22Rv1 (cell line): ENCODE results near the gene SH2D3C.
A peak's percentile ranks its signal among the peaks of the same experiment; 100 is the strongest.

Experiments used
- ZFX ChIP-seq: fragments of 450-650 bp; IDR thresholded peaks from 2 replicates; pipeline ENCODE4 v1.6.1; 2017; ENCODE audit warnings: antibody characterized with exemption, borderline replicate concordance
- TF ChIP-seq, protein P1 (sequence below): fragments of 450-650 bp; IDR thresholded peaks from 2 replicates; pipeline ENCODE4 v1.5.1; 2017; ENCODE audit warnings: mild to moderate bottlenecking

DNA sequence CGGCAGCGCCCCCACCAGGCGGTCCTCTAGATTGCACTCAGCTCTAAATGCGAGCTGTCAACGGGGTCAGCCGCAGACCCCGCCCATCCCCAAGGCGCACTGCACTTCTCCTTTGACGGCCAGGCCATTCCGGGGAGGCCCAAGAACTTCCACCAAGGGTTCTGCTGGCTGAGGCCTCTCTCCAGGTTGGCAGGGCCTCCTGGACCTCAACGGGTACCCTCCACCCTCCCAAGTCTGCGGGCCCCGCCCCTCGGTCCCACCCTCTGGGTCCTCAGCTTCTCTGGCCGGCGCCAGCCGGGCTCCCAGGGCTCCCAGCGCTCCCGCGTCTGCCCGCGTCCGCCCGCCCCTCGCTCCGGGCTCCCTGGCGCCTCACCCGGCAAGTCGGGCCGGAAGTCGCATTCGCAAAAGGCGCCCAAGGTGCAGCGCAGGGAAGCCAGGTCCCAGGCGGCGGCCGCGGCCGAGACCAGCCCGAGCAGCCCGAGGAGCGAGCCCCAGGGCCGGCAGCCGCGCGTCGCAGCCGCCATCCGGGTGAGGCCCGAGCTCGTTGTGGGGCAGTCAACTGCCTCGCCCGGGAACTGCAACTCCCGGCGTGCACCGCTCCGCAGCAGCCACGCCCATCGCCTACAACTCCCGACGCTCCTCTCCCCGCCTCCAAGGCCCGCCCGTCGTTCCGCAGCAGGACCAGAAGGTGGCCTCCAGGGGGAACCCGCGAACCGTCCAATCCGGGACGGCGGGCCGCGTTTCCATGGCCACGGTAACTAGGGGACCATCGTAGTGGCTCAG is 43.5 kb downstream of the SH2D3C start, which contains the start of gene TOR2A:
- TF ChIP-seq, protein P1, sequence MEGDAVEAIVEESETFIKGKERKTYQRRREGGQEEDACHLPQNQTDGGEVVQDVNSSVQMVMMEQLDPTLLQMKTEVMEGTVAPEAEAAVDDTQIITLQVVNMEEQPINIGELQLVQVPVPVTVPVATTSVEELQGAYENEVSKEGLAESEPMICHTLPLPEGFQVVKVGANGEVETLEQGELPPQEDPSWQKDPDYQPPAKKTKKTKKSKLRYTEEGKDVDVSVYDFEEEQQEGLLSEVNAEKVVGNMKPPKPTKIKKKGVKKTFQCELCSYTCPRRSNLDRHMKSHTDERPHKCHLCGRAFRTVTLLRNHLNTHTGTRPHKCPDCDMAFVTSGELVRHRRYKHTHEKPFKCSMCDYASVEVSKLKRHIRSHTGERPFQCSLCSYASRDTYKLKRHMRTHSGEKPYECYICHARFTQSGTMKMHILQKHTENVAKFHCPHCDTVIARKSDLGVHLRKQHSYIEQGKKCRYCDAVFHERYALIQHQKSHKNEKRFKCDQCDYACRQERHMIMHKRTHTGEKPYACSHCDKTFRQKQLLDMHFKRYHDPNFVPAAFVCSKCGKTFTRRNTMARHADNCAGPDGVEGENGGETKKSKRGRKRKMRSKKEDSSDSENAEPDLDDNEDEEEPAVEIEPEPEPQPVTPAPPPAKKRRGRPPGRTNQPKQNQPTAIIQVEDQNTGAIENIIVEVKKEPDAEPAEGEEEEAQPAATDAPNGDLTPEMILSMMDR: peak; percentile 76
- no peak for TF ChIP-seq ZFX
